KMS-11 (cell line): ENCODE measurements around the gene GPC3.
A peak's percentile ranks its signal among the peaks of the same experiment; 100 is the strongest.

Experiments used
- H2AFZ ChIP-seq: fragments of 200-600 bp; sonication (generic); 2 replicates; pipeline ENCODE4 v1.6.1; 2016; ENCODE audit warnings: antibody characterized with exemption, mixed run types, low read depth
- H3K27ac ChIP-seq: fragments of 200-600 bp; sonication (generic); 2 replicates; pipeline ENCODE4 v1.6.1; 2016; ENCODE audit warnings: mild to moderate bottlenecking, mixed run types
- H3K27me3 ChIP-seq: fragments of 200-600 bp; sonication (generic); 2 replicates; pipeline ENCODE4 v1.6.1; 2017; ENCODE audit warnings: mild to moderate bottlenecking, low read depth, mixed run types, moderate library complexity; ENCODE audit not compliant: insufficient read depth
- H3K36me3 ChIP-seq: fragments of 200-600 bp; sonication (generic); 2 replicates; pipeline ENCODE4 v1.6.1; 2017; ENCODE audit warnings: mild to moderate bottlenecking, mixed run types; ENCODE audit not compliant: insufficient read depth
- H3K4me1 ChIP-seq: fragments of 200-600 bp; sonication (generic); 2 replicates; pipeline ENCODE4 v1.6.1; 2016; ENCODE audit warnings: mild to moderate bottlenecking, low read depth, mixed run types; ENCODE audit not compliant: poor library complexity, severe bottlenecking
- H3K4me2 ChIP-seq: fragments of 200-600 bp; sonication (generic); 2 replicates; pipeline ENCODE4 v1.7.0; 2016; ENCODE audit warnings: mild to moderate bottlenecking, mixed run types
- H3K4me3 ChIP-seq: fragments of 200-600 bp; sonication (generic); IDR thresholded peaks from 2 replicates; pipeline ENCODE4 v1.6.1; 2017; ENCODE audit warnings: low read depth, low read length, mixed read lengths; ENCODE audit not compliant: insufficient read depth
- H3K79me2 ChIP-seq: fragments of 200-600 bp; sonication (generic); 2 replicates; pipeline ENCODE4 v1.6.1; 2016; ENCODE audit warnings: low read depth, mixed run types; ENCODE audit not compliant: insufficient read depth
- H3K9ac ChIP-seq: fragments of 200-600 bp; sonication (generic); 2 replicates; pipeline ENCODE4 v1.6.1; 2016; ENCODE audit warnings: mild to moderate bottlenecking, mixed run types
- H4K20me1 ChIP-seq: fragments of 200-600 bp; sonication (generic); 2 replicates; pipeline ENCODE4 v1.6.1; 2016; ENCODE audit warnings: mild to moderate bottlenecking, mixed run types; ENCODE audit not compliant: insufficient read depth
- CTCF ChIP-seq: fragments of 200-600 bp; sonication (generic); conservative IDR thresholded peaks from 2 replicates; pipeline ENCODE4 v1.6.1; 2017; ENCODE audit warnings: low read depth, mild to moderate bottlenecking, antibody characterized with exemption, low read length, moderate library complexity, mixed read lengths

Gene GPC3

GRCh38 chrX:133538148-133538547 lies 447.2 kb downstream of the GPC3 start:
- H3K4me2 ChIP-seq, result no peak overlapping the region; the same call in 1 of the 2 replicates

DNA sequence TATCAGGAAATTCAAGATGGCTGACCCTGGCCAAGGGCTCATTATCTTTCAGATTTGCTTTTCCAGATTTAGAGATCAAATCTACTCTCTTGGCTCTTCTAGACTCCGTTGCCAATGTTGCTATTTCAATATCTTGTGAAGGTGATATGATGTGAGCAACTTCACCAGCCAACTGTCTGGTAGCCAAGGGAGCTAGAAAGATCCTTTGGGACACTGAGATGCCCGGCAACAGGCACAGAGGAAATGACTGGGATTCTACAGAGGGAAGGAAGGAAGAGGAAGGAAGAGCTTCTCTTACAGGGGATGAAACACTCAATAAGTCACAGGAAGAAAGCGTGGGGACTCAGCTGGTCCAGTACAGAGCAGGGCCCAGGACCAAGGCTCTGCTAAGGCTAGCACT lies 448.3 kb downstream of the GPC3 start:
- TF ChIP-seq CTCF, result no peak
- Histone ChIP-seq H3K4me3 (no peak overlapping the region), H4K20me1 (no peaks in the 10 kb centered on the region), H3K4me1 (peaks cover 33% of the 10 kb centered on the region), H3K4me2 (no peak overlapping the region), H3K27ac (no peak overlapping the region), H2AFZ (no peak overlapping the region), H3K36me3 (no peaks in the 10 kb centered on the region), H3K79me2 (no peaks in the 10 kb centered on the region), H3K27me3 (no peaks in the 10 kb centered on the region), H3K9ac (no peak overlapping the region)

More at GRCh38 chrX:133538148-133538547, 447.2 kb downstream of the GPC3 start:
- Histone ChIP-seq H3K79me2 (no peaks in the 10 kb centered on the region), H3K27ac (no peak overlapping the region; the same call in 1 of the 2 replicates), H2AFZ (peak overlapping the region; percentile 28; the same call in 1 of the 2 replicates), H3K4me1 (peaks cover 43% of the 10 kb centered on the region), H3K27me3 (no peaks in the 10 kb centered on the region), H3K4me3 (no peak overlapping the region), H3K36me3 (no peaks in the 10 kb centered on the region), H4K20me1 (no peaks in the 10 kb centered on the region), H3K9ac (no peak overlapping the region)
- TF ChIP-seq CTCF, result no peak

DNA sequence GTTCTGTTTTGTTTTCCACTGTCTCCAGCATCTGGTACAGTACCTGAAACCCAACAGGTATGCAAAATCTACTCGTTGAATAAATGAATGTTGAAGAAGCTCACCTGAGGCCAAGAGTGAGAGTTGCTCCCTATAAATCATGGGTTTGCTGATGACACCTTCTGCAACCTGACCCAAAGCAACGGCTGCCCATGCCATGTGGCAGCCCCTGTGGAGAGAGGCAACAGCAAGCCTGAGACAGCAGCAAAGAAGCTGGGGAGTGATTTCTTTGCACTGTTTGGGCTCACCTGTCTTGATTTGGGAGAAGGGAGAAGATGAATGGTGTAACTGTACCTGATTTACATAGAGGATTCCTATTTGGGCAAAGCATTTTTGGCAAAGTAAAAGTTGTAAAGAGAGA lies 450.3 kb downstream of the GPC3 start:
- no peak overlapping the region for H2AFZ ChIP-seq

GRCh38 chrX:133534172-133534571 lies 451.2 kb downstream of the GPC3 start:
- no peaks in the 10 kb centered on the region for H3K36me3 ChIP-seq
- H4K20me1 ChIP-seq, result no peaks in the 10 kb centered on the region
- no peaks in the 10 kb centered on the region for H3K27me3 ChIP-seq
- H3K4me1 ChIP-seq, result peaks cover 14% of the 10 kb centered on the region
- no peak for TF ChIP-seq CTCF
- H3K27ac ChIP-seq, result no peak overlapping the region
- H3K4me3 ChIP-seq, result no peak overlapping the region
- no peak overlapping the region for H3K9ac ChIP-seq
- no peak overlapping the region for H2AFZ ChIP-seq
- no peaks in the 10 kb centered on the region for H3K79me2 ChIP-seq
- H3K4me2 ChIP-seq, result no peak overlapping the region

More for the DNA sequence above, 450.3 kb downstream of the GPC3 start:
- peaks cover 16% of the 10 kb centered on the region for H3K4me1 ChIP-seq
- H4K20me1 ChIP-seq, result no peaks in the 10 kb centered on the region
- H3K36me3 ChIP-seq, result no peaks in the 10 kb centered on the region
- H3K4me3 ChIP-seq, result no peak overlapping the region
- H3K79me2 ChIP-seq, result no peaks in the 10 kb centered on the region
- no peak overlapping the region for H3K9ac ChIP-seq
- H3K27me3 ChIP-seq, result no peaks in the 10 kb centered on the region
- no peak for TF ChIP-seq CTCF
- no peak overlapping the region for H3K4me2 ChIP-seq
- H3K27ac ChIP-seq, result no peak overlapping the region
